HT-29 (cell line): ENCODE data around the gene ZNF688. TPM values are rescaled to one million over a fixed set of nuclear protein-coding genes. Genes with fewer than 3 reads are reported as not detected.

Source experiments
- DNase-seq: peaks from one replicate; pipeline ENCODE4 v3.0.0-alpha.2; 2015; ENCODE audit warnings: low spot score
- total RNA-seq: library from RNA; depleted of rRNA; stranded (reverse); fragments of >200 nt; shearing (Covaris generic); gene quantifications from 2 replicates; pipeline ENCODE4 v1.2.3, GENCODE V29; 2014

Gene ZNF688
- total RNA-seq, 1 experiment from 2014 or later: 7.5 TPM

DNA sequence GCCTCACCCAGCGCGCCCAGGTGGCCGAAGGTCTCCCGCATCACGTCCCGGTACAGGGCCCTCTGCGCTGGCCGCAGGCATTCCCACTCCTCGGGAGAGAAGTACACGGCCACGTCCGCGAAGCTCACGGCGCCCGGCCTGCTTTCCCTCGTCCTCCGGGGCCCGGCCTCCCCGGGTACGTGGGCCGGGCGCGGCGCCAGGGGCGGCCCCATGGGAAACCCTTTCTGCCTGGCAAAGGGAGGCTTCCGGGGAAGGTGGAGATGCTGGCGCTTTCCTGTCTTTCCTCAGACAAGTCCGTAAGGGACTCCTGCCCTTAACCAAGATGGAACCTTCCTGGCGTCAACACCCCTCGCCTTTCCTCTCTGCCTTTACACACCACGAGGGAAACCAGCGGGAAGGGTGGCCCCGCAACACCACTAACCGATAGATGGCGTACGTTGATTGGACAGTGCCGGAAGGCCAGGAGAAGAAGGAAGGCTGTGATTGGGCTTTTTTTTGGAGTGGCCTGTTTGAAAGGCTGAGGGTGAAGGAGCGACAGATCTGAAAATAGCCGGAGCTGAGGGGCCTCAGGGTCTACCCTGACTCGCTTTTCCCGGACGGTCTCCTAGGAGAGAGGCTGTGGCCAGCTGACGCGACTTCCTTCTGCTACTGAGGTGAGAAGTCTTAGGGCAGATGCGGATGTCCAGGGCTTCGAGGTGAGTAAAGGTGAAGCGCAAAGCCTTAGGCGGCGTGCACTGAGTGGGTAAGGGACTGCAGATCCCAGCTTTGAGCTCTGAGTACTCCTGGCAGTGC lies 14.1 kb upstream of the ZNF688 start, which contains the start of gene ZNF785:
Gene ZNF785, minus strand, starts transcription at position 298 of the 792 bp plus-strand sequence. Its CDS starts 86 bp downstream, at position 212.
- DNase-seq: peak; percentile 98

DNA sequence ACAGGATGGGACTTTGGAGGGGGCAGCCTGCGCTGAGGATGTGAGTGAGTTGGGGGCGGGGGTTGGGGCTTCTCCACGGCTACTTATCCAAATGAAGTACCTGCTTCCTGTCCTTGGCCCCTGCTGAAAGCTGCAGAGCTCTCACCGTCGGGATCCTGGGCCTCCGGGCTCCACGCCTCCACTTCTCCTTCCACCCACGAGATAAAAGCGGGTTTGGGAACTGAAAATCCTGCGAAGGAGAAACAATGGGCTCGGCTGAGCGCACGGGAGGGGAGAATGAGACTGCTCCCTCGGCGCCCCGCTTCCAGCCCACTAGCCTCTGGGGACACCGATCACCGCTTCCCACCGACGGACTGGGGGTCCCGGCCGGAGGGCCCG lies 13.5 kb upstream of the ZNF688 start:
- peak; percentile 22 for DNase-seq

DNA sequence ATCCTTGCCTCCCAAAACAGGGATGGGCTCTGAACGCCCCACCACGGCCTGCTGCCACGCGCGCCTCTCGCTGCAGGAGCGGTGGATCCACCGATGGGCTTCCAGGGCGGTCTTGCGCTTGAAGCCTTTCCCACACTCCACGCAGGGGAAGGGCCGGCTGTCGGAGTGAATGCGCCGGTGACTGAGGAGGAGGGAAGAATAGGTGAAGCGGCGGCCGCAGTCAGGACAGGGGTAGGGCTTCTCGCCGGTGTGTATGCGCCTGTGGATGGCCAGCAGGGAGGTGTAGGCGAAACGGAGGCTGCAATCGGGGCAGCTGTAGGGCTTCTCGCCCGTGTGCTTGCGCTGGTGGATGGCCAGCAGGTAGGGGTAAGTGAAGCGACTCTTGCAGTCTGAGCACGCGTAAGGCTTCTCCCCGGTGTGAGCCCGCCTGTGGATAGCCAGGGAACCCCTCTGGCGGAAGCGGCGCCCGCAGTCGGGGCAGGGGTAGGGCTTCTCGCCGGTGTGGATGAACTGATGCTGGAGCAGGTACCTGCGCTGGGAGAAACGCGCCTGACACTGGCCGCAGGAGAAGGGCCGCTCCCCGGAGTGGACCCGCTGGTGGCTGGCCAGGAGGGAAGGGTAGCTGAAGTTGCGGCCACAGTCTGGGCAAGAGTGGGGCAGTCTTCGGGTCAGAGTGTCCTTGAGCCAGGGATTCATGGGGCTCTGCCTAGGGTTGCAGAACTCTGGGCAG lies 11.3 kb upstream of the ZNF688 start:
- DNase-seq: no peak

DNA sequence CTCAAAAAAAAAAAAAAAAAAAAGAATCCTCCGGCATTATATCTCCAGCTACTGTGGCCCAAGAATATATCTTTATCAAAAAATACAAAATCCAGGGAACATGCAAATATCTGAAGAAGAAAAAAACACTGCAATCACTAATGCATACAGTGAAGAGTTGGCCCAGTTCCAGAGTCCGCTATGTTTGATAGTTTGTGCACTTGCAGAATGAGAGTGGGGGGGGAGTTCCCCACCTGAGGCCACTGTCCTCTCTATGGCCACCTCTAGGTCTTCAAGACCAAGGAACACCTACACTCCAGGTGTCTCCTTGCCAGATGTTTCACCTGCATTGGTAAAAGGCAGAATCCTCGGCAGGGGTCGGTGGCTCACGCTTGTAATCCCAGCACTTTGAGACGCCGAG lies 9.9 kb upstream of the ZNF688 start:
- DNase-seq: no peak

DNA sequence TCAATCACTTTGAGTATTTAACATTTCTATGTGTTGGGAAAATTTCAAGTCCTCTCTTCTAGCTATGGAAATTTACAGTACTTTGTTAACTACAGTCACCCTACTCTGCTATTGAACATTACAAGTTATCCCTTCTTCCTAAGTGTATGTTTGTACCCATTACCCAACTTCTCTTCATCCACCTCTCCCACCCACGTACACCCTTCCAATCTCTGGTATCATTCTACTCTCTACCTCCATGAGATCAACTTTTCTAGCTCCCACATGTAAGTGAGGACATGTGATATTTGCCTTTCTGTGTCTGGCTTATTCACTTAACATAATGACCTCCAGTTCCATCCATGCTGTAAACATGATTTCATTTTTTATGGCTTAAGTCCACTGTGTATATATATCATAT lies 3.2 kb upstream of the ZNF688 start:
- no peak for DNase-seq

DNA sequence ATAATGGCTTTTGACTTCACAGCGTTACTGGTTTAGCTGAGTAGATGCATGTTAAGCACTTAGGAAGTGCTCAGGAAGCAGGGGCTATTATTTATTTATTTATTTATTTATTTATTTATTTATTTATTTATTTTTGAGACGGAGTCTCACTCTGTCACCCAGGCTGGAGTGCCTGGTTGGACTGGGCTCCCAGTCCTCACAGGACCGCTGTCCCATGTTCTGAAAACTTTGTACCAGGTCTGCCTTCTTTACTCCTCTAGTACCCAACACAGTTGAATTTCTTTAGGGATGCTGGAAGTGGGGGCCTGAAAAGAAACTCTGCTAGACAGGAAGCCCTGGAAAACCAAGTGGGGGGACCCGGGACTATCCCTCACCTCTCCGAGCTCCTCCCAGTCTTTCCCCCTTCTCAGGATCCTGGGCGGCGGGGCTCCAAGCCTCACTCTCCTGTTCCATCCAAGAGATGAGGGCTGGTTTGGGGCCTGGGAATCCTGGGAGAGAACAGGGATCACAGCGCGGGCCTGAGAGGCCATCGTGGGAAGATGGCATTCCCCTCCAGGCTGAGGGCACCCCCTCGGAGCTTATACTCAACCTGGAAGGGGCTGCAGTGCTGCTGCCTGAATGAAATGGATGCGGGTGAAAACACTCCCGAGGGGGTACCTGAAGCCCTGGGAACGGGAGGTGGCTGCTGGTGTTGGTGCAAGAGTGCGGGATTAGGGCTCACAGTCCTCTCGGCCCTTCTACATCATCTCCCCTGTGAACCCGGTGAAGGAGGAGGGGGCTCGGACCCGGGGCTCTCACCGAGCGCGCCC lies 674 bp downstream of the ZNF688 start:
- DNase-seq: peak; percentile 7

DNA sequence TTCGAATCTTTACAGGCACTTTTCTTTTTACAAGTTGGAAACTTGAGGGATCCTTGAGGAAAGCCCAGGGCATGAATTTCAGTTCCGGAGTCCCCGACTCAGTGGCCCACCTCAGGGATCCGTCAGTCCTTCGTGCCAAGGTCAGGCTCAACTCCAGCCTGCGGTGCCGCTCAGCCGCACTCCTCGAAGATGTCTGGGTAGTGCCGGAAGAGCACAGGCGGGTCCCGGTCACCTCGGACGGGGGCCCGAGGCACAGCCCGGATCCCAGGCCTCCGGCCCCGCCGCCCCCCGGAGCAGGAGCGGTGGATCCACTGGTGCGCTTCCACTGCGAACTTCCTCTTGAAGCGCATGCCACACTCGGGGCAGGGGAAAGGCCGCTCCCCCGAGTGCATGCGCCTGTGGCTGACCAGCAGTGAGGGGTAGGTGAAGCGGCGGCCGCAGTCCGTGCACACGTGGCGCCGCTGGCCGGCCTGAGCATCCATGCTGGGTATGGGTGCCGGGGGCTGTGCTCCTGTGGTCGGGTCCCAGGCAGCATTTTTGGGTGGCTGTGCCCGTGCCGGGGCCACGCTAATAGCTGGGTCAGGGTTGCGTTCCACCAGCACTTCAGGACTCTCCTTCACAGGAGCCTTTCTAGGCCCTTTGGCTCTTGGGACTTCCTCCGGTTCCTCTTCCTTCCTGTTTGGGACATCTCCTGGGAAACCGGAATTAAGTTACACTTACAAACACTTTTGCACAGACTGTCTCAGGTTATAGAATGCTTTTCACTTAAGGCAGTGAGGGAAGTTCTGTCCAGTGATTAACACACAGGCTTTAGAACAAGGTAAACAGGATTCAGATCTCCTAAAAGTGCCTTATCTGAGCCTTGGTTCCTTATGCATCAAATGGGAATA lies 1.5 kb downstream of the ZNF688 start:
- no peak for DNase-seq

DNA sequence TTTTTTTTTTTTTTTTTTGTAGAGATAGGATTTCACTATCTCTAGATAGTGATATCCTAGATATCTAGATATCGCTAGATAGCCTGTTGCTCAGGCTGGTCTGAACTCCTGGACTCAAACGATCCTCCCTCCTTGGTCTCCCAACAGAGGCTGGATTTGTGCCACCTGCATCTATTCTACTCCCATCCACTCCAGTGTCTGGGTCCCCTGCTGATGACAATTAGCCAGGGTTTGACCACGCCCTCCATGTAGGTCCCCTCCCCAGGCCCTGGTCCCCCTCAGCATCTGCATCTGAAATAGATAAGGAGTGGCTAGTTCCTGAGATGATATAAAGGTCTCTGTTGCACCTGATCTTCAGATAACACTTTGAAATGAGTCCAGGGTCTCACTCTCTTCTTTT lies 2.2 kb downstream of the ZNF688 start:
- DNase-seq: no peak

DNA sequence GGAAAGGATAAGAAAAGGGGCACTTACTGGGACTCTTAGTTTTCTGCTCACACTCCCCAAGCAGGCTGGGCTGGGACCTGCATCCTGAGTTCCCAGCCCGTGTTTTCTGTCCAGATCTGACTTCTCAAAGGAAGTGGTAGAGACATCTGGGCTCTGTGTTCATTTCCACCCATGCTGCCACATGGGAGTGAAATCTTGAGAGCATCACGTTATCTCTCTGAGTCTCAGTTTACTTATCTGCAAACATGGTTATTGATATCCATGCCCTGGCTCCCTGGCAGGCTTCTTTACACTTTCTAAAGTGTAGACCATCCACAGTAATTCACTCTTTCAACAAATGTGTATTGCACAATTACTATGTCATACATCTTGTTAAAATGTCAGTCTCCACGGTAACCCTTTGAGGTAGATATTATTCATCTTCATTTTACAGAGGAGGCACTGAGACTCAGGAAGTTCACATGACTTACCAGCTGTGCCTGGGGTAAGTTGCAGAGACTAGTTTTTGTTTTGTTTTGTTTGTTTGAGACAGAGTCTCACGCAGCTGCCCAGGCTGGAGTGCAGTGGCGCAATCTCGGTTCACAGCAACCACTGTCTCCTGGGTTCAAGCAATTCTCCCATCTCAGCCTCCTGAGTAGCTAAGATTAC lies 3.4 kb downstream of the ZNF688 start:
- no peak for DNase-seq

DNA sequence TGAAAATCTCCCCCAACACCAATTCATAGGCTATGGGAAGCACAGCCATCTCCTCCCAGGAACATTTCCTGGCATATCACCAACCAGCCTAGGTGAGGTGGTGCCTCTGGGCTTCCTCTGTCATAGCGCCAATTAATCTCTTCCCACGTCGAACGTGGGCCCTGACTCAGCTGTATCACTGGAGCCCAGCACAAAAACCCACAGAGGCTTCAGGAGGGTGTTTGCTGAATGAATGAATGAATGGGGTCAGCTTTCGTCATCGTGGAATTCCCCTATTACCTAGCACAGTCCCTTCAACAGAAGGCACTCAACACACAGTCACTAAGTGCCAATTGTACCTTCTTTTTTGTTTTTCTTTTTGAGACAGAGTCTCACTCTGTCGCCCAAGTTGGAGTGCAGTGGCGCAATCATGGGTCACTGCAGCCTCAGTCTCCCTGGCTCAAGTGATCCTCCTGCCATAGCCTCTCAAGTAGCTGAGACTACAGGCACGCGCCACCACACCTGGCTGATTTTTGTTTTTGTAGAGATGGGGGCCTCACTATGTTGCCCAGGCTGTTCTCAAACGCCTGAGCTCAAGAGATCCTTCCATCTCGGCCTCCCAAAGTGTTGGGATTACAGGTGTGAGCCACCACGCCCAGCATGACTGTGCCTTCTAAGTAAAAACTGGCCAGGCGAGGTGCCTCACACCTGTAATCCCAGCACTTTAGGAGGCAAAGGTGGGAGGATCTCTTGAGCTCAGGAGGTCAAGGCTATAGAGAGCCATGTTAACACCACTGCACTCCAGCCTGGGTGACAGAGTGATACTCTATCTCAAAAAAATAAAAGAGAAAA lies 4.1 kb downstream of the ZNF688 start:
- DNase-seq: no peak

DNA sequence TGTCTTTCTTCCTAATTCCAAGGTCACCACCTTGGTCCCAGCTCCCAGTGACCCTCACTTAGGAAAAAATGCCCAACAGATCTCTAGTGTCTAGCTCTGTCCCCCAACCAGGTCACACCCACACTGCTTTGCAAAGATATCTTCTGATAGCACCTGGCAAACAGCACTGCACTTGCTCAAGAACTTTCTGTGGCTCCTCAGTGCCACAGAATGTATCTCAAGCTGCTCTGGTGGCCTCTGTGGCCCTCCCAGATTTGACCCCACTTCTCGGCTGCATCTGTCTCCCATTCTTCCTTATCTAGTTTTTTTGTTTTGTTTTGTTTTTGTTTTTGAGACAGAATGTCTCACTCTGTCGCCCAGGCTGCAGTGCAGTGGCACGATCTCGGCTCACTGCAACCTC lies 5.0 kb downstream of the ZNF688 start:
- no peak for DNase-seq

DNA sequence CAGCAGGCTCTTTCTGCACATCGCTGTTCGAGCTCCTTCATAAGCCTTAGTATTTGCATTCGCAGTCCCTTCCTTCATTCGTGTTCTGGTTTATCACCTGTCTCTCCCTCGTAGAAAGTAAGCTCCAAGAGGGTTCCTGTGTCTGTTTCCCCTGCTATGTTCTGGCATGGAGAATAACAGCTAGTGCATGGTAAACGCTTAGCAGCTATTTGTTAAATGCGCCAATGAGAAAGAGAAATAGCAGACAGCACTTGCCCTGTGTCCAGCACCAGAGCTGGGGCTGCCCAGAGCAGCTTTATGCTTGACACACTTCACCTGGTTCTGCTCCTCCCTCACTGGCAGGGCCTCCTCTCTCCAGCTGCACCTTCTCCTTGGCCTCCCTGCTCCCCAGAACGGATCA lies 5.5 kb downstream of the ZNF688 start:
- no peak for DNase-seq

DNA sequence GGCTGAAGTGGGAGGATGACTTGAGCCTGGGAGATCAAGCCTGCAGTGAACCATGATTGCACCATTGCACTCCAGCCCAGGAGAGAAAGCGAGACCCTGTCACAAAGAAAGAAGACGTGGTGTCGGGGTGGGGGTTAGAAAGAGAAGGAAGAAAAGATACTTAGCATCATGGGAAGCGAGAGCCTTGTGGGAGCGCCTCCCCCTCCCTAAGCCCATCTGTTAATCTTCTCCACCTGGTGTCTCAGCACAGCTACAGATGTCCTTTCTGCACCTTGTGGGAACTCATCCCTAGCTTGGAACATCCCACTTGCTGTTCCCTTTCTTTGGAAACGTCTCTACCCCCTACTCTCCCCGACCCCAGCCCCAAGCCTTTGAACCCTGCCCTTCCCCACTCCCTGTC lies 6.0 kb downstream of the ZNF688 start:
- no peak for DNase-seq

DNA sequence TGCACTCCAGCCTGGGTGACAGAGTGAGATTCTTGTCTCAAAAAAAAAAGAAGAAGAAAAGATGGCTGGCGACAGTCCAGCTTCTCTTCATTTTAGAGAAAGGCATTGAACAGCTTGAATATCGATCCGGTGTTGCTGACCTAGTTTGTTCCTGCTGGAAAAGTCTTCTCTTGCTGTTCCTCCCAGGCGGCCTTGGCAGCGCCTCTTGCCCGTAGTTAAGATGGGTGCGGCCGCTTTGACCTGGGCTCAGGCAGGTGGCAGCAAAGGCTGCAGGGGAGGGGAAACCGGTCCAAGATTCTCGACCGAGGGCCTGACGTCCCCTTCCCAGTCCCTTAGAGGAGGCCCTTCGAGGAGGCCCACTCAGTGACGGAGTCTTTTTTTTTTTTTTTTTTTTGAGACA lies 9.5 kb downstream of the ZNF688 start:
- DNase-seq: peak; percentile 59

DNA sequence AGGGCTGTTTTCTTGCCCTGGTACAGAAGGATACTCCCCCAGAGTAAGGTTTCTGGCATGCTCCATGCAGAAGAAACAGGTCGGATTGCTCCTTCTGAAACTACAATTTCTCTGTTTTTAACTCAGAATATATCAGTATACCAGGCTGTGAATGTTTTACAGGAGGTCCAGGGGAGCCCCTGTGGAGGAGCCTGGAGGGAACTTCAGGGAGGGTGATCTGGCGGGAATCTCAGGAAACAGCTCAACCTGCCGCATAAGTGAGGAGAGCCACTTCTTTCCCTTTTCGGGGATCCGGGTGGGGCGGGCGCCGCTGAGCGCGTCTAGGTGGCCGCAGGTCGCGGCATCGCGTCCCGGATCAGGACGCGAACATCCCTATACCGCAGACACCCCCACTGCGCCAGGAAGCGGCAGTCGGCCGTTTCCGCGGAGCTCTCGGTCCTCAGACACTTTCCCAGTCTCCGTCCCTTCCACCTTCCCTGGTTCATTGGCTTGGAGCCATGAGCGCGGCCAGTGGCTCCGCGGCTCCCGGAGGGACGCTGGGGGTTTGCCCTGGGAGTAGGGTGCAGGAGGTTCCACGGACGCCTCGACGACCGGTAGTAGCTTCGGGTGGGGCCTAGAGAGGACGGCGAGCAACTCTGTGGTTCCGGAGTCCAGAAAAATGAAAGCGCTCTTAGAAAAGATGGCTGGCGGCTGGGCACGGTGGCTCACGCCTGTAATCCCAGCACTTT lies 10.3 kb downstream of the ZNF688 start:
- DNase-seq: peak; percentile 72

DNA sequence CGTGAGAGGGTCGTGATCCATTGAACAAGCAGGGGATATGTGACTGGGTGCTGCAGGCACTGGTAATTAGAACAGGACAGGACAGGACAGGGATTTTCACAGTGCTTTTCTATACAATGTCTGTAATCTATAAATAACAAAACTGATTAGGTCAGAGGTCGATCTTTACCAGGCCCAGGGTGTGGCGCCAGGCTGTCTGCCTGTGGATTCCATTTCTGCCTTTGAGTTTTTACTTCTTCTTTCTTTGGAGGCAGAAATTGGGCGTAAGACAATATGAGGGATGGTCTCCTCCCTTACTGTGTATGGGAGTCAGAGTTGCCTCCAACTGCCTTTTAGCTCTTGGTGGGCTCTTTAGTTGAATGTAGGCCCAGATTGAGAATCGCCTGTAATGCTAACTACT lies 11.8 kb downstream of the ZNF688 start:
- DNase-seq: no peak

DNA sequence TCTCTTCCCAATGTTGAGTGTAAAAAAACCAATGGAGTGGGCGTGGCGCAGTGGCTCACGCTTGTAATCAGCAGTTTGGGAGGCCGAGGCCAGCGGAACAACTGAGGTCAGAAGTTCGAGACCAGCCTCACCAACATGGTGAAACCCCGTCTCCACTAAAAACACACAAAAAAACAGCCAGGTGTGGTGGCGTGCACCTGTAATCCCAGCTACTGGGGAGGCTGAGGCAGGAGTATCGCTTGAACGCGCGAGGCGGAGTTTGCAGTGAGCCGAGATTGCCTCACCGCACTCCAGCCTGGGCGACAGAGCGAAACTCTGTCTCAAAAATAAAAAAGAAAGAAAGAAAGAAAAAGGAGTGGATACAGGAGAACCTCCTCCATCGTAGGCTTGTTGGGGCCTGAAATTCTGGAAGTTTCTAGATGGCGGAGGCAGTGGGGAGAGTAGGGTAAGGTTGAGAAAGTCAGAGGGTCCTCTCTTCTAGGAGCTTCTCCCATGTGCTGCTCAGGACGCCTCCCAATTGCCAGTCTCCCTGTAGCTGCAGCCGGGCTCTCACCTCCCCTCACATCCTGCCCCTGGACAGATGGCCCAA lies 12.6 kb downstream of the ZNF688 start:
- DNase-seq: no peak

DNA sequence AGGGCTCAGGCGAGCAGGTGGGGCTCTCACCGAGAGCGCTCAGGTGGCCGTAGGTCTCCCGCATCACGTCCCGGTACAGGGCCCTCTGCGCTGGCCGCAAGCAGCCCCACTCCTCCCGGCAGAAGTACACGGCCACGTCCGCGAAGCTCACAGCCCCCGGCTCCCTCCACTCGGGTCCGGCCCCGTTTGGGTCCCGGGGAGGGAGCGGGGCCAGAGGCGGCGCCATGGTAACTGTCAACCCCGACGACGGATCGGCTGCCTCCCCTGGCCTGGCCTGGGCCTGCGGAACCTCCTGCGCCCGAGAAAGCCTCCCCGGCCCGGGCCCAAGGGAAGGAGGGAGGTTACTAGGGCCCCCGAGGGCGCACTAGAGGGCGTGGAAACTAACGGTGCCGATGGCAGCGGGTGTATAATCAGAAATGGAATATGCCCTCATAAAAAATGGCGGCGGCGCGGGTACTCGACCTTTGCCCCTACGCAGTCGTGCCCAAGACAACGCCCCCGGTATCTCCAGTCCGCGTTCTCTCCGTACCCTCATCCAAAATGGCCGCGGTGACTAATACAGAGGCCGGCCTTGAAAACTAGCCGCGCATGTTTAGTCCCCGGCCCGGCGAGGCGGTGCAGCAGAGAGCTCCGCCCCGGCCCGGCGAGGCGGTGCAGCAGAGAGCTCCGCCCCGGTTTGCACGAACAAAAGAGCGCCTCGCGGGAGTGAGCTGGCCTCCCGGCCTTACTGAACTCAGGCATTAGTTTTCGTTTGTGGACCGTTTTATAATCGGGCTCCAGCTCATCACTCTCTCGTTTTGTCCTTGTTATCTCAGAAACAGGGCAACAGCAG lies 13.3 kb downstream of the ZNF688 start, which contains the start of gene ZNF764:
Gene ZNF764, minus strand, starts transcription at position 418 of the 832 bp plus-strand sequence. Its CDS starts 192 bp downstream, at position 226.
- peak; percentile 97 for DNase-seq
